NCI-H1436 (cell line): ENCODE data around the gene INSR.
"Not testable (repeated sequence)": the region's sequence is repeated elsewhere in the genome, so short reads cannot be mapped to it uniquely, and the experiment has no call there.

Source experiments
- DNase-seq: peaks from one replicate; lab custom pipeline; 2025; lab: John Stamatoyannopoulos, UW

Gene INSR

GRCh38 chr19:7258041-7258839, 36.0 kb downstream of the INSR start:
- no peak for DNase-seq

GRCh38 chr19:7257148-7258040, 36.8 kb downstream of the INSR start:
- no peak for DNase-seq

GRCh38 chr19:7255631-7256030, 38.6 kb downstream of the INSR start:
- DNase-seq: no peak

GRCh38 chr19:7255119-7255518, 39.1 kb downstream of the INSR start:
- no peak for DNase-seq

- no peak for DNase-seq
Measured at GRCh38 chr19:7254590-7254989, 39.6 kb downstream of the INSR start.

- DNase-seq: no peak
Measured at GRCh38 chr19:7252364-7252763, 41.9 kb downstream of the INSR start.

GRCh38 chr19:7251494-7251893, 42.7 kb downstream of the INSR start:
- DNase-seq: no peak

- no peak for DNase-seq
Measured at GRCh38 chr19:7250951-7251350, 43.3 kb downstream of the INSR start.

GRCh38 chr19:7250057-7250596, 44.1 kb downstream of the INSR start:
- DNase-seq: no peak

- no peak for DNase-seq
Measured at GRCh38 chr19:7247155-7247554, 47.1 kb downstream of the INSR start.

GRCh38 chr19:7246601-7247000, 47.6 kb downstream of the INSR start:
- DNase-seq: no peak

- no peak for DNase-seq
Measured at GRCh38 chr19:7242601-7243258, 51.5 kb downstream of the INSR start.

- no peak for DNase-seq
Measured at GRCh38 chr19:7238051-7238450, 56.2 kb downstream of the INSR start.

- no peak for DNase-seq
Measured at GRCh38 chr19:7236153-7236552, 58.1 kb downstream of the INSR start.

GRCh38 chr19:7230826-7231225, 63.4 kb downstream of the INSR start:
- no peak for DNase-seq

- DNase-seq: no peak
Measured at GRCh38 chr19:7229735-7230134, 64.5 kb downstream of the INSR start.

- DNase-seq: no peak
Measured at GRCh38 chr19:7228935-7229541, 65.2 kb downstream of the INSR start.

GRCh38 chr19:7227735-7228134, 66.5 kb downstream of the INSR start:
- DNase-seq: no peak

GRCh38 chr19:7227149-7227548, 67.1 kb downstream of the INSR start:
- DNase-seq: not testable (repeated sequence)

- no peak for DNase-seq
Measured at GRCh38 chr19:7226739-7227138, 67.5 kb downstream of the INSR start.

- DNase-seq: no peak
Measured at GRCh38 chr19:7225741-7226140, 68.5 kb downstream of the INSR start.

- no peak for DNase-seq
Measured at GRCh38 chr19:7224995-7225394, 69.2 kb downstream of the INSR start.
